ENCODE results near the gene CUX1. TPM values are rescaled to one million over a fixed set of nuclear protein-coding genes. Genes with fewer than 3 reads are reported as not detected.

Gene CUX1
- total RNA-seq, 2 experiments from 2014 or later: 20.2 to 20.4 TPM

- Mint-ChIP-seq H3K4me3 (no peak overlapping the region), H3K27me3 (no peaks in the 10 kb centered on the region), H3K36me3 (ENCODE audit: low read depth) (peaks cover 1% of the 10 kb centered on the region), H3K9me3 (no peaks in the 10 kb centered on the region), H3K4me1 (ENCODE audit: low read depth) (no peaks in the 10 kb centered on the region), H3K27ac (no peak overlapping the region)
- DNase-seq (no peak), ATAC-seq (no peak)
- ChIA-PET POLR2A (no interaction called here), CTCF (interaction anchor here (1.0 to 1.6 kb wide), 2 partner anchors 9 to 421 kb away, joined by 3 read pairs; no protein-coding TSS in a partner anchor)
- no peak for TF ChIP-seq CTCF (IDR thresholded peaks at IDR 0.05)
- intact Hi-C loops (cut with micrococcal nuclease): loop anchor here (10.0 kb wide), 2 partner anchors 548 to 628 kb away; no protein-coding TSS in a partner anchor
Measured at GRCh38 chr7:102232611-102233286, 415.3 kb downstream of the CUX1 start.

- ChIA-PET POLR2A (no interaction called here), CTCF (interaction anchor here (1.3 kb wide), 1 partner anchor 691 kb away, joined by 3 read pairs; no protein-coding TSS in a partner anchor)
- no peaks in the 10 kb centered on the region for H3K27me3 Mint-ChIP-seq
Measured at GRCh38 chr7:102234131-102234530, 416.7 kb downstream of the CUX1 start.

DNA sequence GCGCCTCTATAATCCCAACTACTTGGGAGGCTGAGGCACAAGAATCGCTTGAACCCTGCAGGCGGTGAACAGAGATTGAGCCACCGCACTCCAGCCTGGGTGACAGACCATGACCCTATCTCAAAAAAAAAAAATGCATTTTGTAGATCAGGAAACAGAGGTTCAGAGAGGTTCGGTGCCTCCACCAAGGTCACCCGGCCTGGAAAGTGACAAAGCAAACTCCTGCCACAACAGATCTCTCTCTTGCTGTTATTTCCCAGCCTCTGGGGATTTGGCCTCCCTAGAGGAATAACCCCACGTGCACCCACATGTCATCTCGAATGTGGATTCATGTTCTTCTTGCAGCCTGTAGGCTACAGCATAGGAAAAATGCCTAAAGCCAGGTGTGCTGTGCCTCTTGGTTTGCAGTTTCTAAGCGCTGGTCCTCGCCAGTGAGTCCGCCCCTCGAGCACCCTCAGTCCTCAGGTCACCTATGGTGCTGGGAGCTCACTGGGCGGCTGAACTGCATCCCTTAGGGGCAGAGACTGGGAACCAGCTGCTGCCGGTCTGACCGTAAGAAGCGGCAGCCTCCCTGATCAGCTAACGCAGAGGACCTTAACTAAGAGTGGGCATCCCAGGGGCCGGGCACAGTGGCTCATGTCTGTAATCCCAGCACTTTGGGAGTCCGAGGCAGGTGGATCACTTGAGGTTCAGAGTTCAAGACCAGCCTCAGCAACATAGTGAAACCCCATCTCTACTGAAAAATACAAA lies 417.6 kb downstream of the CUX1 start:
- DNase-seq (no peak), ATAC-seq (no peak)
- Mint-ChIP-seq H3K36me3 (ENCODE audit: low read depth) (peaks cover 1% of the 10 kb centered on the region), H3K4me1 (ENCODE audit: low read depth) (no peaks in the 10 kb centered on the region), H3K4me3 (no peak overlapping the region), H3K27ac (no peak overlapping the region), H3K27me3 (no peaks in the 10 kb centered on the region), H3K9me3 (no peaks in the 10 kb centered on the region)
- intact Hi-C loops (cut with micrococcal nuclease): loop anchor here (10.0 kb wide), 2 partner anchors 550 to 630 kb away; no protein-coding TSS in a partner anchor
- ChIA-PET POLR2A (no interaction called here), CTCF (interaction anchor here (1.3 kb wide), 1 partner anchor 692 kb away, joined by 3 read pairs; no protein-coding TSS in a partner anchor)
- TF ChIP-seq CTCF (IDR thresholded peaks at IDR 0.05): no peak

More at GRCh38 chr7:102234131-102234530, 416.7 kb downstream of the CUX1 start:
- no peak overlapping the region for H3K4me3 Mint-ChIP-seq
- ATAC-seq (no peak), DNase-seq (no peak)
- no peak for TF ChIP-seq CTCF (IDR thresholded peaks at IDR 0.05)
- H3K27ac Mint-ChIP-seq: no peak overlapping the region
- intact Hi-C loops (cut with micrococcal nuclease): loop anchor here (10.0 kb wide), 2 partner anchors 549 to 629 kb away; no protein-coding TSS in a partner anchor
- no peaks in the 10 kb centered on the region for H3K9me3 Mint-ChIP-seq
- peaks cover 1% of the 10 kb centered on the region for H3K36me3 Mint-ChIP-seq (ENCODE audit: low read depth)
- H3K4me1 Mint-ChIP-seq (ENCODE audit: low read depth): no peaks in the 10 kb centered on the region

- no peaks in the 10 kb centered on the region for H3K27me3 Mint-ChIP-seq
- TF ChIP-seq CTCF (IDR thresholded peaks at IDR 0.05): no peak
- intact Hi-C loops (cut with micrococcal nuclease): loop anchor here (10.0 kb wide), 2 partner anchors 551 to 631 kb away; no protein-coding TSS in a partner anchor
- H3K4me3 Mint-ChIP-seq: no peak overlapping the region
- H3K9me3 Mint-ChIP-seq: no peaks in the 10 kb centered on the region
- no peak for ATAC-seq
- H3K27ac Mint-ChIP-seq: no peak overlapping the region
- DNase-seq: no peak
- CTCF ChIA-PET: interaction anchor here (0.7 to 2.1 kb wide), 6 partner anchors 22 to 634 kb away, joined by 3 to 10 read pairs (median 4); no protein-coding TSS in a partner anchor
- no peaks in the 10 kb centered on the region for H3K4me1 Mint-ChIP-seq (ENCODE audit: low read depth)
- H3K36me3 Mint-ChIP-seq (ENCODE audit: low read depth): no peaks in the 10 kb centered on the region
- POLR2A ChIA-PET: no interaction called here
Measured at GRCh38 chr7:102236102-102236501, 418.7 kb downstream of the CUX1 start.

All from activated CD8-positive, alpha-beta T cell treated with anti-CD3 and anti-CD28 coated beads for 36 hours (primary cell).